Endothelial cell of umbilical vein (primary cell): Measurements from ENCODE around the gene GREB1. TPM values are rescaled to one million over a fixed set of nuclear protein-coding genes. Genes with fewer than 3 reads are reported as not detected.

Experiments
- BruUV-seq: library from RNA; stranded (reverse); fragments of 400-500 nt; replicated peaks from 2 replicates; lab custom pipeline; 2021; lab: Mats Ljungman, UMichigan
- CTCF ChIA-PET: fragments of 300-600, 350-600 bp; sonication (Branson Sonifier 250); formaldehyde crosslinking; loops from one replicate; lab custom pipeline; 2021; ENCODE audit warnings: antibody characterized with exemption, inconsistent platforms; lab: Charles Lee
- POLR2A ChIA-PET: fragments of 300-600, 350-600 bp; sonication (Branson Sonifier 250); formaldehyde crosslinking; loops from one replicate; lab custom pipeline; 2021; ENCODE audit warnings: antibody characterized with exemption, inconsistent platforms; lab: Charles Lee
- DNase-seq: peaks from one replicate; pipeline ENCODE4 v3.0.0-alpha.2; 2011; ENCODE audit warnings: low read depth, low spot score
- FAIRE-seq: peaks from 2 replicates; lab custom pipeline; 2011; peaks lifted over from hg19 to GRCh38; lab: Jason Lieb, UNC
- H2AFZ ChIP-seq: 2 replicates; pipeline ENCODE4 v1.6.0; 2012; ENCODE audit warnings: low read depth, low read length, control low read depth, inconsistent platforms
- H3K27ac ChIP-seq: 2 replicates; pipeline ENCODE4 v1.5.1; 2011; ENCODE audit warnings: low read depth, mild to moderate bottlenecking, control low read depth, low read length, moderate library complexity; ENCODE audit not compliant: insufficient read depth
- H3K27me3 ChIP-seq, 2 experiments: 2 replicates each; pipeline versions ENCODE4 v1.6.0 to v1.6.1; 2011; ENCODE audit warnings: low read length in 2 of 2, mixed read lengths in 1 of 2; ENCODE audit not compliant: control insufficient read depth in 2 of 2, insufficient read depth in 2 of 2
- H3K36me3 ChIP-seq, 2 experiments: 2 replicates in 1 of 2; 3 replicates in 1 of 2; pipeline ENCODE4 v1.5.1; 2011; ENCODE audit warnings: low read length in 2 of 2, mild to moderate bottlenecking in 1 of 2, moderate library complexity in 1 of 2; ENCODE audit not compliant: control insufficient read depth in 2 of 2, insufficient read depth in 2 of 2; ENCODE audit errors: extremely low read depth in 1 of 2
- H3K4me1 ChIP-seq: 3 replicates; pipeline ENCODE4 v1.5.1; 2011; ENCODE audit warnings: mild to moderate bottlenecking, low read length; ENCODE audit not compliant: control insufficient read depth, insufficient read depth; ENCODE audit errors: extremely low read depth
- H3K4me2 ChIP-seq: 2 replicates; pipeline ENCODE4 v1.6.1; 2011; ENCODE audit warnings: low read length, control low read depth, mixed read lengths; ENCODE audit not compliant: insufficient read depth
- H3K4me3 ChIP-seq, 3 experiments: fragments of 200-600 bp in 1 of 3; sonication (generic), shearing (Covaris generic) in 1 of 3; replicated peaks in 1 of 3; 2 replicates each; pipeline ENCODE4 v1.5.1; 2011 to 2016; ENCODE audit warnings: control low read depth in 3 of 3, low read length in 3 of 3, mild to moderate bottlenecking in 2 of 3, inconsistent platforms in 1 of 3, low read depth in 1 of 3, moderate library complexity in 1 of 3; ENCODE audit not compliant: insufficient read depth in 1 of 3
- H3K79me2 ChIP-seq: 2 replicates; pipeline ENCODE4 v1.6.0; 2012; ENCODE audit warnings: low read length, inconsistent platforms; ENCODE audit not compliant: control insufficient read depth, insufficient read depth
- H3K9ac ChIP-seq: replicated peaks from 2 replicates; pipeline ENCODE3; 2011; ENCODE audit warnings: low read length, control low read depth; ENCODE audit not compliant: insufficient read depth; ENCODE audit errors: extremely low read depth
- H3K9me1 ChIP-seq: replicated peaks from 3 replicates; pipeline ENCODE4 v1.6.0; 2011; ENCODE audit warnings: mild to moderate bottlenecking, low read length; ENCODE audit not compliant: control insufficient read depth, insufficient read depth; ENCODE audit errors: extremely low read depth
- H3K9me3 ChIP-seq: replicated peaks from 2 replicates; pipeline ENCODE4 v1.5.1; 2012; ENCODE audit warnings: low read length, inconsistent platforms; ENCODE audit not compliant: control insufficient read depth, insufficient read depth
- H4K20me1 ChIP-seq: replicated peaks from 2 replicates; pipeline ENCODE3; 2011; ENCODE audit warnings: mild to moderate bottlenecking, low read length; ENCODE audit not compliant: control insufficient read depth, insufficient read depth; ENCODE audit errors: extremely low read depth
- CTCF ChIP-seq, 2 donors: IDR thresholded peaks; 1 replicate in 1 of 2; 2 replicates in 1 of 2; pipeline ENCODE4 v1.5.1; 2011; ENCODE audit warnings: low read length in 2 of 2, mild to moderate bottlenecking in 2 of 2, moderate library complexity in 2 of 2, control low read depth in 1 of 2, inconsistent platforms in 1 of 2, low read depth in 1 of 2; ENCODE audit not compliant: insufficient read depth in 1 of 2; ENCODE audit errors: extremely low read depth in 1 of 2
- EZH2 ChIP-seq: IDR thresholded peaks from 2 replicates; pipeline ENCODE4 v1.6.1; 2012; ENCODE audit warnings: borderline replicate concordance, low read depth, mild to moderate bottlenecking, moderate library complexity, low read length, inconsistent platforms; ENCODE audit not compliant: severe bottlenecking
- FOS ChIP-seq: IDR thresholded peaks from 2 replicates; pipeline ENCODE4 v1.6.1; 2011; ENCODE audit warnings: mild to moderate bottlenecking, low read length, moderate library complexity, borderline replicate concordance; ENCODE audit not compliant: insufficient read depth
- GATA2 ChIP-seq: IDR thresholded peaks from 2 replicates; pipeline ENCODE4 v1.7.0; 2011; ENCODE audit warnings: low read depth, mild to moderate bottlenecking, moderate library complexity, mixed read lengths, low read length; ENCODE audit not compliant: insufficient read length, insufficient read depth
- JUN ChIP-seq: IDR thresholded peaks from 2 replicates; pipeline ENCODE4 v1.6.1; 2011; ENCODE audit warnings: borderline replicate concordance, low read depth; ENCODE audit not compliant: insufficient read length, insufficient read depth
- MAX ChIP-seq: IDR thresholded peaks from 2 replicates; pipeline ENCODE4 v1.6.1; 2011; ENCODE audit not compliant: insufficient read depth, insufficient read length
- MYC ChIP-seq: IDR thresholded peaks from one replicate; pipeline ENCODE4 v1.6.1; 2011; ENCODE audit warnings: mild to moderate bottlenecking, low read depth, low read length
- POLR2A ChIP-seq: IDR thresholded peaks from 2 replicates; pipeline ENCODE4 v1.6.1; 2012; ENCODE audit warnings: low read depth, mild to moderate bottlenecking, control low read depth, low read length
- POLR2AphosphoS5 ChIP-seq: IDR thresholded peaks from 2 replicates; pipeline ENCODE4 v1.6.1; 2012; ENCODE audit warnings: low read depth, mild to moderate bottlenecking, control low read depth, low read length, moderate library complexity; ENCODE audit not compliant: insufficient read depth
- dilution Hi-C: fragments of 300-500 bp; cut with MboI; formaldehyde crosslinking; loops from one replicate; pipeline ENCODE4 v1.15.0; 2019; ENCODE audit warnings: low sequenced_read_pairs; ENCODE audit not compliant: extremely low pct_ligation_motif_present
- intact Hi-C: fragments of 100-400 bp; cut with micrococcal nuclease; formaldehyde crosslinking; loops from one replicate; pipeline ENCODE4 v1.10.0; 2022
- polyA plus RNA-seq, 4 experiments: library from polyadenylated mRNA; depleted of rRNA in 3 of 4; stranded (reverse) in 3 of 4; unstranded in 1 of 4; fragments of >200 nt; gene quantifications; 2 replicates each; pipeline versions ENCODE4 v1.2.1 to v1.2.3, GENCODE V29; 2011 to 2012; ENCODE audit warnings: missing spikeins in 1 of 4
- total RNA-seq: library from RNA; stranded (reverse); gene quantifications from 2 replicates; pipeline ENCODE4 v1.2.3, GENCODE V29; 2021

Gene GREB1
- total and polyA plus RNA-seq, 2 donors (not counting 3 experiments of a cell fraction or from before 2014, with no cell fraction given): 0.17 to 0.58 TPM

- no TSS peak for BruUV-seq
- intact Hi-C loops (no loop called here), dilution Hi-C loops (no loop called here)
- POLR2A ChIA-PET: no interaction called here
- no peaks in the 10 kb centered on the region for H3K36me3 ChIP-seq
- no peaks in the 10 kb centered on the region for H3K9me1 ChIP-seq
- FAIRE-seq (no peak), DNase-seq (no peak)
- no peaks in the 10 kb centered on the region for H3K4me1 ChIP-seq
- no peak overlapping the region for H3K27ac ChIP-seq
- H3K79me2 ChIP-seq: no peaks in the 10 kb centered on the region
- CTCF ChIA-PET: interaction anchor here (1.1 to 1.3 kb wide), 3 partner anchors 9 to 97 kb away, joined by 5 to 7 read pairs (median 5); no protein-coding TSS in a partner anchor
- H2AFZ ChIP-seq: no peak overlapping the region
- no peaks in the 10 kb centered on the region for H3K9me3 ChIP-seq
- H3K27me3 ChIP-seq: no peaks in the 10 kb centered on the region
- H3K4me3 ChIP-seq: no peak overlapping the region
- H3K9ac ChIP-seq: no peak overlapping the region
- no peak for TF ChIP-seq GATA2
- no peak for TF ChIP-seq JUN
- H4K20me1 ChIP-seq: no peaks in the 10 kb centered on the region
- no peak overlapping the region for H3K4me2 ChIP-seq
Measured at GRCh38 chr2:11574176-11575046, 40.6 kb downstream of the GREB1 start.

- no peak overlapping the region for H3K4me2 ChIP-seq
- no peak overlapping the region for H3K4me3 ChIP-seq
- no peak for FAIRE-seq
- H4K20me1 ChIP-seq: no peaks in the 10 kb centered on the region
- ChIA-PET POLR2A (no interaction called here), CTCF (no interaction called here)
- no peak overlapping the region for H2AFZ ChIP-seq
- H3K9me1 ChIP-seq: no peaks in the 10 kb centered on the region
- no peak overlapping the region for H3K9ac ChIP-seq
- H3K27ac ChIP-seq: no peak overlapping the region
- dilution Hi-C loops: no loop called here
- intact Hi-C loops: no loop called here
- no peaks in the 10 kb centered on the region for H3K4me1 ChIP-seq
- H3K79me2 ChIP-seq: no peaks in the 10 kb centered on the region
- no TSS peak for BruUV-seq
- H3K27me3 ChIP-seq: no peaks in the 10 kb centered on the region
- no peaks in the 10 kb centered on the region for H3K36me3 ChIP-seq
- no peak for DNase-seq
- no peaks in the 10 kb centered on the region for H3K9me3 ChIP-seq
- TF ChIP-seq EZH2 (no peak), FOS (no peak), GATA2 (no peak), MYC (no peak), JUN (no peak), CTCF (IDR thresholded peaks at IDR 0.05; ENCODE audit: extremely low read depth in 1 of 2, insufficient read depth in 1 of 2, low read depth in 1 of 2, low read length in 2 of 2) (no peak), POLR2AphosphoS5 (no peak), POLR2A (no peak), MAX (no peak)
Measured at GRCh38 chr2:11576398-11576797, 42.6 kb downstream of the GREB1 start.
